Esophagus squamous epithelium (tissue), 4 donors: ENCODE measurements around the gene BRSK2.

Experiments used
- CTCF ChIP-seq, 6 experiments: fragments of 450-650 bp in 4 of 6; fragments of 200-600 bp in 2 of 6; sonication (generic) in 2 of 6; IDR thresholded peaks; one replicate each; pipeline ENCODE4 v1.5.1; 2016 to 2019; ENCODE audit warnings: antibody characterized with exemption in 6 of 6, mild to moderate bottlenecking in 4 of 6, moderate library complexity in 4 of 6
- POLR2A ChIP-seq, 4 donors: fragments of 450-650 bp; IDR thresholded peaks; one replicate each; pipeline ENCODE4 v1.6.1; 2017; ENCODE audit warnings: antibody characterized with exemption in 4 of 4, mild to moderate bottlenecking in 4 of 4, moderate library complexity in 3 of 4

- TF ChIP-seq CTCF (IDR thresholded peaks at IDR 0.05) (no peak), POLR2A (IDR thresholded peaks at IDR 0.05) (no peak)
These were observed 8.3 kb downstream of the BRSK2 start for GRCh38 chr11:1397862-1398527.
